CD4-positive, alpha-beta T cell treated with Interleukin-4 for 1 hour (primary cell): ENCODE measurements around the gene MED13L.

Experiments
- DNase-seq, 2 donors: peaks; one replicate each; pipeline ENCODE4 v3.0.0-alpha.2; 2020 to 2022

The MED13L gene

DNA sequence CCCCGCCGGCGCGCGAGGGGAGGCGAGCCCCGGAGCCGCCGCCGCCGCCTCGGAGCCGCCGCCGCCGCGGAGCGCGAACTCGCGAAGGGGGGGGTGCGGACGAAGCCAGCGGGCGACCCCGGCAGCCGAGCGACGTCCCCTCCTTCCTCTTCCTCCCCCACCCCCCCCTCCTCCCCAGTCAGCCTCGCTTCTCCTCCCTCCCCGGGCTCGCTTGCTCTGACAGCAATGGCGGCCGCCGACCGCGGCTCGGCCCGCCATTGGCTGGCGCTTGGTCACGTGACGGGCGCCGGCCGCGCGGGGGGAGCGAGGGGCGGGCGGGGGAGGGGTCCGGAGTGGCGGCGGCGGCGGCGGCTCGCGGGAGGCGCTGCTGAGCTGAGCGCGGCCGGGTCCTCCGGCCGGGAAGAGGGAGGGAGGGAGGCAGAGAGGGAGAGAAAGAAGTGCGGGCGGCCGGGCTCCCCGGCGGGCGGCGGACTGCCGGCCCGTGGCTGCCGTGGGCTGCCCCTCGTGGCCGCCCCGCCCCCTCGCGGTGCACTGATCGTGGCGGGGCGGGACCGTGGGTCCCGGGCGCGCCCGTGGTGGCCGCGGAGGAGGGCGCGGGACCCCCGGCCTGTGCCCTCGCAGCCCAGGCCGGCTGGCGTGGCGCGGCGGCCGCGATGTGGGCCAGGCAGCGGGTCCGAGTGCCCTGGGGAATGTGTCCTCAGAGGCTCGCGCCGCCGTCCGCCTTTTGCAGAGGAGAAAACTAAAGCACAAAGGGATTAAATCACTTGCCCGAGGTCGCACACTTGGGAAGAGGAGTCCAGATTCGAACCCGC, at the start of gene MED13L:
Gene MED13L (minus strand): TSS at position 227 of the 812 bp plus-strand sequence. CDS start 562 bp downstream, outside the sequence.
- DNase-seq = peak; percentile 92

DNA sequence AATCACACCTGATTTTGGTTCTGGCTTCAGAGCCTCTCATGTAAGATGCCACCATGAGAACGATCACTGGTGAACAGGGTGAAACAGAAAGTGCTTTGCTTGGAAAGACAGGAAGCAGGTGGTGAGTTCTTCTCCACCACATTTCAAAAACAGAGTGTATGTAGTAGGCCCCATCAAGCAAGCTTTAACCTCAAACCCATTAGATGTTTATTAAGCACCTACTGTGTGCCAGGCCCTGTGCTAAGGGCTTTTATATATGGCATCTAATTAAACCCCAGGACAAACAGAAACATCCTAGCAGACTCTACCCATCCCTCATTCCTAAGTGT, 47.8 kb upstream of the MED13L start:
- DNase-seq = peak; percentile 43 to 44

DNA sequence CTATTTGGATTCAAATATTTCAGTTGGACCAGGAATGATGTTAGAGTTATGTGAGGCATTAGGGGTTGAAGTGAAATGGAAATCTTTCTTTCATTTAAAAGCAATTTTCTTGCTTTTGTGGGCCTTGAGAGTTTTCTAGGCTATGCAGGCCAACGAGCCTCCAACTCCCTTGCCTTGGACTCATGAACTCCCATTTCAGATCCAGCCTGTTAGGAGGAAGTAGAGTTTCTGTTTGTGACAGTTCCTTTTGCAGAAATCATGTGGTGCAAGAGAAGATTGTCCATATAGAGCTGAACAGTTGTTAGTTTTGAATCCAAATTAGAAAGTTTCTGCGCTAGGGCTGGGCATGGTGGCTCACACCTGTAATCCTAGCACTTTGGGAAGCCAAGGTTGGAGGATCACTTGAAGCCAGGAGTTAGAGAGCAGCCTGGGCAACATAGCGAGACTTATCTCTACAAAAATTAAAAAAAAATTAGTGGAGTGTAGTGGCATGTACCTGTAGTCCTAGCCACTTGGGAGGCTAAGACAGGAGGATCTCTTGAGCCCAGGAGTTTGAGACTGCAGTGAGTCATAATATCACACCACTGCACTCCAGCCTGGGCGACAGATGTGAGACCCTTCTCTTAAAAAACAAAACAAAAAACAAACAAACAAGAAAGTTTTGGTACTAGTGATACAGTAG, 47.3 kb upstream of the MED13L start:
- no peak for DNase-seq

DNA sequence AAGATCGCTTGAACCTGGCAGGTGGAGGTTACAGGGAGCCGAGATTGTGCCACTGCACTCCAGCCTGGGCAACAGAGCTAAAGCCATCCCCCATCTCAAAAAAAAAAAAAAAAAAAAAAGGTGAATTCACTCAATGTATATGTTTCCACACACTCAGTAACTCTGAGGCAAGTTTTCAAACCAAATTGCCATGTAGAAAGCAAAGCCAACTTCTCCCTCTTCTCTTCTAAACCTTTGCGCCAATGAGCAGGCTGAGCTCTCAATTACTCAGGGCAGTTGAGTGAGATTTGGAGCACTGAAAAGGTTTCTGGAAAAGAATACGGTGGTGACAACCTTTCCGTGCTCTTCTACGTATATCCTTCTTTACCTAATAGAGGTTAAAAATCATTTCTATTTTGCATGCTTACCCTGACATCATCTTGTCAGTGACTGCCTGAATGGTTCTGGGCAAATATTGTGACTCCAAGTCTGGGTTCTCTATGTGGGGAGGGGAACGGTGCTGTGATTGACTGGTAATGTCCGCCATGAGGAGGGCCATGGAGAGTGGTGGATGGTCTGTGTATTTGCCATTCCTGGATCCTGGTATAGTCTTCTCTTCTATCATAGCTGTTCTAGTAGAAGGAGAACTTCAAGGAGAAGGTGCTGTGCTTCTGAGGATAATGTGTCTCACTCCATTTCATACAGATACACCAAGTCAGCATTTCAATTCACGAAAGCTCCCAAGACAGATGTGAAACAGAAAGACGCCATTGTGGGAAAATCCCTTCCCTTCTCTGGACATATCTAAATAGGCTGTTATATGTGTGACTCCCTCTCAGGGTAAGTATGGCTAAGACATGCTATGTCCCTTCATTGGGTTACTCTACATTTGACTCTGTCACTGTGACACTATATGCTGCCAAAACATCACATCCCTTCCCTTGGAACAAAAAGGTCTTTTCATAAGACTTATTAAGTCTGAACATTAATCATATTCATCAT, 46.2 kb upstream of the MED13L start:
- no peak for DNase-seq

DNA sequence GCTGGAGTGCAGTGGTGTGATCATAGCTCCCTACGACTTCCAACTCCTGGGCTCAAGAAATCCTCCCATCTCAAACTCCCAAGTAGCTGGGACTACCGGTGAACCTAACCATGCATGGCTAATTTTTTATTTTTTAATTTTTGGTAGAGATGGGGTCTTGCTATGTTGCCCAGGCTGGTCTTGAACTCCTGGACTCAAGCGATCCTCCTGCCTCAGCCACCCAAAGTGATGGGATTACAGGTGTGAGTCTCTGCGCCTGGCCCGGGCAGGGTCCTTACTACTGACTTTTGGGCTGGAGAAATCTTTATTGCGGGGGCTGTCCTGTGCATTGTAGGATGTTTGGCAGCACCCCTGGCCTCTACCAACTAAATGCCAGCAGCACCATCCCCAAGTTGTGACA, 44.4 kb upstream of the MED13L start:
- DNase-seq = no peak

DNA sequence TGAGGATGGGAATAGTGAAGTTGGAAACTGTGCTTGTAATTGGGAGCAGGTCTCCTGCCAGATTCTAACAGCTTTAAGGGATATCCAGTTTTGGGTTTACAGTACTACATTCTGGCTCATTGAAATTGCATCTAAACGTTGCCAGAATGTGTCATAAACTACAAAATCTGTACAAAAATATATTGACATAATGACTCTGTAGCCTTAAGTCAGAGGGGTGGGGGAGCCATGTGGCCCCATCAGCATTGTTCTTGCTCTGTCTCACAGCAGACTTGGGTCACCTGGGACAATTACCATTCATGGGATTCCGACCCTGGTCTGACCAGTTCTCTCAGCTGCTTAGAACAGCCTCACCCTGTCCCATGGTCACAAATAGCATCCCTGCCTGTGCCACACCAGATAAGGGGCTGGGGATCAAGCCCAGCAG, 43.3 kb upstream of the MED13L start:
- no peak for DNase-seq

DNA sequence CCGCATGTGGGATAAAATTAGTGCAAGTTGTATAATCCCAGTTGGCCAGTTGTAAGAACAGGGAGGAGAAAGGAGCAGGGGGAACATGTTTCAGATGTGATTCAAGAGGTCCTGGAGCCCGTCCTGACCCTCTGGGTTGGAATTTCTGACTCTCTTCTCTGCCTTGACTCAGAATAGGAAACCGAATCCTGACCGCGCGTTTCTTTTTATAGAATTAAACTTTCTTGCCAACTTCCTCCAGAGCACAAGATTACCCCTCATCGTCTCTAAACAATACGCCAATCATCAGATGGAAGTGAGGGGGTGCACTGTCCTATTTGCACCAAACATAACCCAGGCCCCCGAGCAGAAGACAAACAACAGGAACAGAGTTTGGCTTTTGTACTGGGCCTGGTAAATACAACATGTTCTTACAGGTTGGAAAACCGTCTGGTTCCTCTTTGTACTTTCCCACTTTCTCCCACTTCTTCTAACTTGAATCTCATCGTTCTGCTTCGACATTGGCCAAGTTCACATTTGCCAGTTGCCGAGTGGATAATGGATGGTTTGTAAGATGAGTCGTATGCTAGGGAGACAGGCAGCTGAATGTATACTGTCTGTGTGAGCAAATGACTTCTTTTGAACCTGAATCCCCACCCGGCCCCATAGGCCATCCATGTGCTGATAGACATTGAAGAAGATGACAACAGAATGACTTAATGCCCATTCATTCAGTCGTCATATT, 42.6 kb upstream of the MED13L start:
- DNase-seq = peak in 1 of 2 donors; percentile 27

DNA sequence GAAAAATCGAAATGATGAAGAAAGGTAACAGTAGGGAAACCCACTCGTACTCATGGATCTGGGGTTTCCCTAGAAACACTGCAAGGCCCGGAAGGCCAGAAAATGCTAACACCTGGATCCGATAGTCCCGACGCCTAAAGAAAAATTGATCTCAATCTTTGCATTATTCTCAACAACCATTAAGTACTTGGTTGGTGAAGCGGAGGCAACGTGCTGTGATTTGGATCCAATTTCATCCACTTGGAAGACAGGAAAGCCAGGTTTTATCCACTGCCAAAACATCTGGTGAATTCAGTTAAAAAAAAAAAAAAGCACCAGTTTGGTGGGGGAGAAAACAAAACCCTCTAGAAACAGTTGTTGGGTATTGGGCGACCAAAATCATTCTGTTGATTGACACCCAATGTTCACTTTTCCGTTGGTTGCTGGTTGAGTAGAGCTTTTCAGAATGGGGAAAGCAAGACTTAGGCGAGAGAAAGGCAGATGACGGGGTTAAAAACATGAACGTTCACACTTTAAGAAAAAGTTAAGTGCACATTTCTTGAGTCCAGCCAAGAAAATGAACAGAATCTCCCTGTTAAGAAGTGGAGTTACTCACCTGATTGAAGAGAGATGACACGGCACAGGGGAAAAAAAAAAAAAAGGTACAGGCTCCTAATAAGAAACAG, 41.9 kb upstream of the MED13L start:
- DNase-seq = no peak

DNA sequence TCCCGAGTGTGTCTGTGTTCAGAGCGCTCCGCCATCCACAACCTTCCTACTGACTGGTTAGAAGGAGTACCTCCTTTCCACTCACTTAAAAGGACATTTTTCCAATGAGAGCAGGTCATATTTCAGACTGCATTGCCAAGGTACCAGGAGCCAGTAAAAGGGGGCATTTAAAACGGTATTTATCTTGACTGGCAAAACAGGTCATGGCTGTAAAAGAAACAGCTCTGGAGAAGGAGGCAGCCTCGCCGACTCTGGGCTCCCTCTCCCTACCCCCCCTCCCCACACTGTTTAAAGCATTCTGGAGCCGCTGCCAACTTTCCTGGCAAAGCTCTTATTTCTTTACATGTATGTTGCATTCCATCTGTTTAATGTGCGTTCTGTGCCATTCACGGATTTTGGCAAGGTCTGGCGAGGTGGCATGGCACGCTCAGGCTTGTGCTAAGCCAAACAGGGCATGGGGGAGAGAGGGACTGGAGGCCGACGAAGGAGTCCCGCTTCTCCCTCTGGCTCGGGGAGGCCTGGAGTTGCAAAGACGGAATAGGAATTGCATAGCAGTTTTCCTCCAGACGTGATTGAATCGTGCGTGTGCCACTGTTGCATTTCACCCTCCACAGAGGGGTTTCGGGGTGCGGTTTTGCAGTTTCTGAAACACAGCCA, 41.2 kb upstream of the MED13L start:
- DNase-seq = no peak

DNA sequence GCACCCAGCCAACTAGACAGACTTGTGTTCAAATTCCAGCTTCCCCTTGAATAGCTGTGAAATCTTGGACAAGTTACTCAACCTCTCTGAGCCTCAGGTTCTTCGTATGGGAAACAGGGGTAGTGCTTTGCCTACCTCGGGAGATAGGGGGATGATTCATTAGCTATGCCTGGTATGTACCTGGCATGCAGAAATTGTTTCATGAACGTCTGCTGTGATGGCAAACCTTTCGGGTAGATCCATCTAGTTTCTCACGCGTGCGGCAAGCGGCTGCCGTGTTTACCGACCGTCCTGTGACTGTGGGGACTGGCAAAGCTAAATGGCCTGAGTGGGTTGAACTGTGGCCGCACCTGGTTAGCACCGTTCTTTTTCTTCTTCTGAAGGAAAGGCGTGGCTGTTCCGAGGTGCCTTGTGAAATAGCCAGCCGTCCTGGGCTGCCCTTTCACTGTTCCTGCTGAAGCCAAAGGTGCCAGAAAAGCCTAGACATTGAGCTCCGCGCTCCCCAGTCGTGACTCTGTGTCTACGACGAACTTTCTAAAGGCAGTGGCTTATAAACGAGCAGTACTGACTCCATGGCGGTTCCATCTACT, 40.6 kb upstream of the MED13L start:
- DNase-seq = no peak

DNA sequence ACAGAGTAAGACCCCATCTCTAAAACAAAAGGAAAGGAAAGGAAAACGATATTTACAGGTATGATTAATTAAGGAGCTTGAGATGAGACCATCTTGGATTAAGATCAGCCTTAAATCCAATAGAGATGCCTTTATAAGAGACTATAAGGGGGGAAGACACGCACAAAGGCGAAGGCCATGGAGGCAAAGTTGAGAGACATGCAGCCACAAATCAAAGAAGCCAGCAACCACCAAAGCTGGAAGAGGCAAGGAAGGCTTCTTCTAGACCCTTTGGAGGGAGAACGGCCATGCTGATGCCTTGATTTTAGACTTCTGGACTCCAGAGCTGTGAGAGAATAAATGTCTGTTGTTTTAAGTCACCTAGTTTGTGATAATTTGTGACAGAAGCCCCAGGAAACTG, 39.6 kb upstream of the MED13L start:
- DNase-seq = no peak

DNA sequence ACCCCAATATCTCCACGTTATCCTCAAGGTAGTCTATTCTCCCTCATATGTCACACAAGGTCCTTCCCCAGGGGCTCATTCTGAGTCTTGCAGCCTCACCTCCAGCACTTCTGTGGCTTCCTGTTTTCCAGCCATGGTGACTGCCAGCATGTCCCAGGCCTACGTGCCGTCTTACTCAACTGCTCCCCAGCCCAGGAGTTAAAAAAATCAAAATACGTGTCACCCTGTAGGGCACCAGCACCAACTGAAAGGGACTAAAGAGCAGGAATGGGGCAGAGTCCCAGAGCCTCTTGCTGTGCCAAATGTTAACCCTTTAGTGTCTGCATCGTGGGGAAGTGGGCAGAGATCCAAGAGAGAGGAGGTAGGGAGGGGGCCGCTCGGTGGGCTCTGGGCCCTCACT, 37.0 kb upstream of the MED13L start:
- DNase-seq = peak in 1 of 2 donors; percentile 28

DNA sequence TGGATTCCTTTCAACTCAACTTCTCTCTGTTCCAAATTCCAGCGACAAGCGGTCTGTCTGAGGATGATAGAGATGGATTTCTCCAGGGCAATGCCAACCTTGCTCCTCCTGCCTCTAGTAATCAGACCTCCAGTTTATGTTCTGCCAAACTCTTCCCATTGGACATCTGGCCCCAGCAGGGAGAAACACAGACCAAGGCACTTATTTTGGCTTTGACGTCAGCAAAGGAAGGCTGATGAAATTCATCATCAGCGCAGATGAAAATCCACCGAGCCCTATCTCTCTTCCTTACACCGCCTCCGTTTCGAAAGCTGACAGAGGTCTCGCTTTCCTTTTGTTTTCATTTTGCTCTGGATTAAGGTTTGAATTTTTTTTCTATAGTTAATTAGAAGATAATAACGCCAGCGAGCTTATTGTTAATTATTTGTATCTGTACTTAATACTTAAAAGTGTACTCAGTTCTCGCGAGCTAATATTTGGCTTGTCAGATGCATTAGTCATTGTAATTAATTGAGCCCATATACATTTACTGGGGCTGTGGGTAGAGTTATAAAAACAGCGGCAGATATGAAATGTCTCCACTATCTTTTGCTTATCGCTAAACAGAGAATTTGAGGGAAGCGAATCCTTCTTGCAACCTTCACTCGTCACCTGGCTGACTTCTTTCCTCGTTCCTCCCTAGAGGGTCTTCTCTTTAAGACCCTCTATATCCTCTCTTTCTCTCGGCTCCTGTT, 35.9 kb upstream of the MED13L start:
- DNase-seq = no peak

DNA sequence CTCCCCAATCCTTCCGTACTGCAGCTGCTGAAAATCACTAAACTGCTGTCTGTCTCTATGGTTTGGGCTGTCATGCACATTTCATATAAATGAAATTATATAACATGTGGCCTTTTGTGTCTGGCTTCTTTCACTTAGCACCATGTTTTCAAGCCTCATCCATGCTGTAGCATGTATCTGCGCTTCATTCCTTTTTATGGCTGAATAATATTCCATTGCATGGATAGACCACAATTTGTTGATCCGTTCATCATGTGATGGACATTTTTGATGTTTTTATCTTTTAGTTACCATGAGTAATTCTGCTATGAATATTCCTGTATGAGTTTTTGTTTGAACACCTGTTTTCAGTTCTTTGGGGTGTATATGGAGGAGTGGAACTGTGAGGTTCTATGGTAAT, 32.6 kb upstream of the MED13L start:
- no peak for DNase-seq

DNA sequence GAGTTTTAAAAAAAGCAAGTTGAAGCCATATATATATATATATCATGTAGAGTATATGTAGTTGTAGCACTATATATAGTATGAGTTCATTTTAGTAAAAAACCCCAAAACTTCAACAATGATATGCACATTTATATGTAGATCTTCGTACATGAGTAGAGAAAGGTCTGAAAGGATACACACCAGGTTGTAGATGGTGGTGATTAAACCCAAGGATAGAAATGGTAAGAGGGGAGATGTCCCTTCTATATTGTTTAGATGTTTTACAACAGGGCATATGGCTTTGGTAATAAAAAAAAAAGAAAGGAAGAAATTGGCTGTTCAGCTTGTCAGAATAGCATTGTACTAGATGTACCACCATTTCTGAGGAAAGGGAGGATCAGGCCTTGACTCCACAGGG, 31.9 kb upstream of the MED13L start:
- DNase-seq = no peak

DNA sequence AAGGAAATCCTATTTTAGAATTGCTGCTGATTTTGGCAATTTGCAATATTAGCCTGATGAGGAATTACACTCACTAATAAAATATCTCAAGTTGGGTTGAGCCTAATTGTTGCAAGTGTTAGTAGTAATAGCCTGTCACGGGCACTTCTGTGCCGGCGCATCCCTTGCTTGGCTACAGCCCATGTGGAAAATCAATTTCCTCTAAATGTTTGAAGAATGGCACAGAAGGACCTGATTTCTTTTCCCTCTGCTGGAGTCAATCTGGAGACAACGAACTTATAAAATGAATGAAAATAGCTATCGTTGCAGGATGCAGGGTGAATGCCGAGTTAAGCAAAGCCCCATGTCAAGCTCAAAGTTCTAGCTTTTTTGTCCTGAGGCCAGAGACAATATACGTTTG, 31.2 kb upstream of the MED13L start:
- DNase-seq = no peak

DNA sequence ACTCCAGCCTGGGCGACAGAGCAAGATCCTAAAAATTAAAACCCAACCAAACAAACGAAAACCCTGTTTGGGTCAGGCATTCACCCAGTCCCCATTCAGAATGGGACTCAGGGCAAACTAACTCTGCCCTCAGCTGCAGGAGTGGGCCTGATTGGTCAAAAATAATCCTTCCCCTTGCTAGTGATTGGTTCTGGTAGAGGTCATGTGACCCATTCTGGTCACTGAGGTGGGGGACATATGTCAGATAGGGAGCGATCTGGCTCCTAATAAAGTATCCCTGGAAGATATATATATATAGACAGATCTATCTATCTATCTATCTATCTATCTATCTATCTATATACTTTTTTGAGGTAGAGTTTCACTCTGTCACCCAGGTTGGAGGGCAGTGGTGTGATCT, 29.5 kb upstream of the MED13L start:
- DNase-seq = no peak

DNA sequence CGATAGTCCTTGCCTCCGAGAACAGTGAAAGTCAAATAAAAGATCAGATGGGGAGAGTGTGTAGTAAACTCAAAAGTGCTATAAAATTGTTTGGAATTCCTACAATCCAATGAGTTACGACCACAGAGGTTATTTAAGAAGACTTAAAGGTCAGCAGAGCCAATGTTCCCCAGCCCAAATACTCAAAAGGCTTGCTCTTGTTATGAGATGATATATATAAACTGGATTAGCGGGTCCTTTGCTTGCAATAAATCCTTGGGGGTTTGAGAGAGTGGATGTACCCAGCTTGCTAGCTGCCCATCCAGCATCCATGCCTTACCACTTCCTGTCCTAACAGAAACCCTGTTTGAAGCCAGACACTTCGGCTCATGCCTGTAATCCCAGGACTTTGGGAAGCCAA, 29.0 kb upstream of the MED13L start:
- DNase-seq = no peak

DNA sequence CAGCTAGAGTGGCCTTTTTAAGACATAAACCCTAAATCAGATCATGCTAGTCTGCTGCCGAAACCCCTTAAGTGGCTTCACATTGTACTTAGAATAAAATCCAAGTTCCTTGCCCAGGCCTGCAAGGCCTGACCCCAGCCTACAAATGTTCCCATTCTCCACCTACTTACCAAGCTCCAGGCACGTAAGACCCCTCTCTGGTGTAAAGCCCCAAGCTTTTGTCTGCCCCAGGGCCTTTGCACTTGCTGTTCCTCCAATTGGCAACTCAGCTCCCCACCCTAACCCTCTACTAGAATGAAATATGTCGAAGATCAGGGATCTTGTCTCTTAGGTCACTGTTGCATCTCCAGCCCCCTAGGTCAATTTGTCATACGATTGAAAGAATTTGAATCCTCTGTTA, 27.1 kb upstream of the MED13L start:
- DNase-seq = no peak

DNA sequence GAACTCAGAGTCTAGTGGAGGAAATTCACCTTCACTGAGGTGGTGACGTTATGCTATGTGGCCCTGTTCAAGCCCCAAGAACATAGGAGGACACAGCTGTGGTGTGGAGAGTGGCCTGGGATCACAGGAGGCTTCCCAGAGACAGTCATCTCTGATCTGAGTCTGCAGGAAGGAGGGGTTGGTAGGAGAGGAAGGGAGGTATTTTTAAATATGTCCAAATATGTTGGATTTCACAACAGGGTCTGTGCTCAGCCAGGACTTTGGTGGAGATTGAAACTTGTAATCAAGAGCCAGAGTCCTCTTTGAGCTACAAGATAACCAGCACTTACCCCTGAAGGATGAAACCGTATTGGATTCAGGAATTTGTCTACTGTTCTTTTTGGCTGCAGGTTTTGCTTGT, 26.4 kb upstream of the MED13L start:
- DNase-seq = no peak
